Astrocyte of the hippocampus (primary cell): ENCODE measurements around the gene FOXL1.
A peak's percentile ranks its signal among the peaks of the same experiment; 100 is the strongest.

Experiments
- DNase-seq: peaks from one replicate; pipeline ENCODE4 v3.0.0; 2011; ENCODE audit warnings: low read depth, low spot score

Gene FOXL1

DNA sequence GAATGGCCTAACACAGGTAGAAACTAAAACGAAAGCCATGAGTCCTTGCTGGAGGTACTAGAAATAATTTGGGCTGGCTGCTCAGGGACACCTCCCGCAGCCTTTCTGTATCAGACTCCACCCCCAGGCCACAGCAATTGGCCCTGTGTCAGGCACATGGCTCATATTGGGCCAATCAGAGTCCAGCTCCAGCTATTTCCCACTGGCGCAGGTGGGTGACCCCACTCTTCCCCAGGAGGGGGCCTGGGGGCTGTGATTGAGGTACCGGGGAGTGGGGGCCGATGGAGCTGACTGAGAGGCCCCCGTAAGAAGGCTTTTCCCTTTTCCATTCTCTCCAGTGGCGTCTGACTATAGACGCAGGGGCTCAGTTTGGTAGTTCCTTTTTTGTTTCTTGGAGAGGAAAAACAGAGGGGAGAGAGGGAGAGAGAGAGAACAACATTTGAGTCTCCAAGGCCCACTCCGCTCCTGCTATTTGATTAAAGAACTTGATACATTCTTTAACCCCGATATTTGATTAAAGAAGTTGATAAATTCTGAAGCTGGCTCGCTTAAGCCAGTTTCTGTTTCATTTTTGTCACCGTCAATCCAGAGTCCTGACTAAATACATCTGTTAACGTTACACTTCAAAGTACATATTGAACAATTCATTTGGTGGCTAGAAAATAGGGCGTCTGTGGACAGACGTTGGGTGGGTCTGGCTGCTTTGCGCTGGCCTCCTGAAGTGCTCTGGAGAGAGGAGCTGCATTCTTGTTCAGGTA lies 26.3 kb downstream of the FOXL1 start:
- DNase-seq, result no peak

- no peak for DNase-seq
Observed at GRCh38 chr16:86605950-86606349, 27.6 kb downstream of the FOXL1 start.

DNA sequence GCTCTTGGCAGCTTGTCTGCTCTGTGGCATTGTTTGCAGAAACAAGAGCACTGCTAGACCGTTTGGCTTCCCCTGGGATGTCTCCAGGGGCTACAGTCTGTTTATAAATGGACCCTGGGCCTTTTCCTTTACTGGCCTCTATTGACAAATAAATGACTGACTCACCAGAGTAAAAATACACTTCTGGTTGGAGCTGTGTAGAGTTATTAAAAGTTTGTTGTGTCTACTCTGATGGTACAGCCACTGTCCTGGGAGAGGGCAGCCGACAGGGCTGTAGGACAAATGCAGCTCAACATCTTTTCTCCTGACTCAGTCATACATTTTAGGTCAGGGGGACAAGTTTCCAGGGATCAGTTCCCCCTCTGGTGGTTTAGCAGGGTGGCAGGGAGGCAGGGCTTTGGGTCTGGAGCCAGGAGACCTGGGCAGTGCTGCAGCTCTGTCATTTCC lies 30.0 kb downstream of the FOXL1 start:
- DNase-seq, result peak; percentile 57

DNA sequence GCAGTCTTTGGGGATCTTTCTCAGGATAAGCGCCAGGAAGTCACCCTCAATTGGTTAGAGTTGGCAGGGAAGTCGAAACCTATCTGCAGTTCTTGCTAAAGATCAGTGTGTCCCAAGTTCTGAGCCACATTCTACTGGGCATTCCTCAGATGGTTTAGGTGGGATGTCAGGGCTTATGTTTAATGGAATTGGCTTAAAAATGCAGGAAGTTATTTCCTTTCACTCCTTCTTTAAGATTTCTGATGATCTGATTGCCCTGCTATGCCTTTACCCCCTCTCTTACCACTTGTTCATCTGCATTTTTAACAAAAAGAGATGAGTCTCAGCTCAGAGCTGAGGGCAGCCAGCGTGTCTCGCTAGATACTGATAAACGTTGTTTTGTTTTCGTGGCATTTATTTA lies 30.8 kb downstream of the FOXL1 start:
- peak; percentile 93 for DNase-seq

DNA sequence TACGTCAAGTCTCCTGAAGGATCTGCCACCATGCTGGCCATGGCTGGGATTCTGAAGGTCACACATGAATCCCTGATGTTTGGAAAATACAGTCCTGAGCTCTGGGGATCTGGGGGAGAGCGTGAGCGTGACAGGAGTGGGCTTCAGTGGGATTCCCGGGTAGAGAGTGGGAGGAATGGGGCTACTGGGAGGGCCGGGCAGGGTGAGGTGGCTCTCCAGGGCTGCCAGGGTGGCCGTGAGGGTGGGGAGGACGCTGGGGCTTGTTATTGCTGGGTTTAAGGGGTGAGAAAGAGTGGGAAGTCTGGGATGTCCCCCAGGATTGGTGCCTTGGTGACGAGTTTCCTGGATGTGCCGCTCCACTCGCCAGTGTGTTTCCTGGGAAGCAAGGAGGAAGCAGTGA lies 31.3 kb downstream of the FOXL1 start:
- DNase-seq, result no peak

GRCh38 chr16:86610779-86611524 lies 32.6 kb downstream of the FOXL1 start:
- DNase-seq, result no peak

DNA sequence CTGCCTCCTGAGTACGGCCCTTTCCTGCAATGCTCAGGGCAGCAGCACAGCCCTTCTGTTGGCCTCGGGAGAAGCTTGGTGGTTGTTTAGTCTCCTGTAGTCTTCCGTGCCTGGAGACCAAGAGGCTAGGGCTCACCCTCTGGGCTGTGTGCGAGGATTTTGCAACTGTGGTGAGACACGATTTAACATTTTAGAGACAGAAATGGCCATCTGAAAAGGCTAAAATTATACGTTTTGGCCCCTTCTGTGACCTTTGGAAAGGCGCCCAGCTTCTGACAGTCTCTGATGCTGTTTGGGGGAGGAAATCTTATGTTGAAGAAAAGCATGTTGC lies 33.1 kb downstream of the FOXL1 start:
- DNase-seq, result no peak

DNA sequence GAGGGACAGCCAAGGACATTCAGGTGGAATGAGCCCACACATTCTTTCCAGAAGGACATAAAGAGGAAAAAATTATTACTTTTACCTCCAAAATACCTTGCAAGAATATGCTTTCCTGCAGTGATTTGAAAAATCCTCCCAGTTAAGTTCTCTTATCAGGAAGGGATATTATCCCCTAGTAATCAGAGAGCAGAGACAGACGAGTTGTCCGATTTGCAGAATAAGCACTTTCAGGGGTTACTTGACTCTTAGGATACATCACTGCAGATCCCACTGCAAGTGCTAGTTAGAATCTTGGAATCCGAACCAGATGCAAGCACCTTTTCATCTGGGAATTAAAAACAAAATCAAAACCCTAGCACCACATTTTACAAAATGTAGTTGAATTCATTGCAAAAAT lies 33.6 kb downstream of the FOXL1 start:
- no peak for DNase-seq

DNA sequence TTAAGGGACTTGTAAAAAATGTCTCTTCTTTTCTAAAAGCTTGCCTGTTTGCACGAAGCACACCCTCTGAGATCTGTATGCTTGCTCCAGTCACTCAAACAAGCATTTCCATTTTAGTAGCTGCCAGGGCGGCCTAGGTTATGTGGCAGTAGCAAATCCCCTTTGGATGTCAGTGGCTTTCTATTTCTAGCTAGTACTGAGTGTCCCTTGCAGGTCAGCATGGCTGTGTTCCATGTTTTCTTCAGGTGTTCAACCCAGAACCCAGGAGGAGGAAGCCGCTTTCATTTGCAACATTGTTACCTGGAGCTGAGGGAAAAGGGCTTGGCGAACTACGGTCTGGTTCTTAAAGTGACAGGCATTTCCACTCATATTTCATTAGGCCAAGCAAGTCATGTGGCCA lies 36.4 kb downstream of the FOXL1 start:
- no peak for DNase-seq

GRCh38 chr16:86616906-86617305 lies 38.6 kb downstream of the FOXL1 start:
- no peak for DNase-seq

DNA sequence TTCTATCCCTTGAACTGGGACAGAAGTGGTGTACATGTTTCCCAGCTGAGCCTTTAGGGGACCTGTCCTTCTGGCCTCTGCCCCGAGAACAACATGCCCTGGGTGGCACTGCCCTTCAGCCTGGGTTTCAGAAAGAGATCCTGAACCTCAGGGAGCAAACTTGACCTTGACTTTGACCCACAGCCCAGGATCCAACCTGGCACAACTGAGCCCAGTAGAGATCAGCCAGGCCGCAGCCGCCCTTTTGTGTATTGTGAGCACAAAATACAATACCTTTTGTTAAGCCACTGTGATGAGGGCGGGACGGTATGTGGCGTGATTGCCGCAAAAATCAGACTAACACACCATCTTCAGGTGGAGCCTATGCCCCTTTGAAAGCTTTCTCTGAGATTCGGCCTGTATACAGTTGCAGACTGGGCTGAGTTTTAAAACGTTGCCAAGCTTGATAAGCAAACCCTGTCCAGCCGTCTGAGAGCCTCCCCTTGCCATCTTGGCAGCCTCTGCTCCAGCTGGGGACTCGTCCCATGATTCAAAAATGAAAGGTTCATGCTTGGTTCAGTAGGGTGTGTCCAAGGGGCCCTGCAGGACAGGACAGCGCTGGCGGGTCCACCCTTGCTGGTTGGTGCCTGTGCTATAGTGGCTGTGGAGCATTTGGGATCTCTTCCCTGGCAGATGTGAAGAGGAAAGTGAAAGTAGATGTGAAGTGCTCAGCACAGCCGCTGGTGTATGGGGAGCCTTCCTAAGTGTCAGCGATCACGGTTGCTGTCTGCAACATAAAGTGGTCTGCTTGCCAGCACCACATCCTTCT lies 40.3 kb downstream of the FOXL1 start:
- no peak for DNase-seq

GRCh38 chr16:86619239-86619794 lies 41.0 kb downstream of the FOXL1 start:
- DNase-seq, result no peak

GRCh38 chr16:86620184-86620583 lies 41.8 kb downstream of the FOXL1 start:
- no peak for DNase-seq

DNA sequence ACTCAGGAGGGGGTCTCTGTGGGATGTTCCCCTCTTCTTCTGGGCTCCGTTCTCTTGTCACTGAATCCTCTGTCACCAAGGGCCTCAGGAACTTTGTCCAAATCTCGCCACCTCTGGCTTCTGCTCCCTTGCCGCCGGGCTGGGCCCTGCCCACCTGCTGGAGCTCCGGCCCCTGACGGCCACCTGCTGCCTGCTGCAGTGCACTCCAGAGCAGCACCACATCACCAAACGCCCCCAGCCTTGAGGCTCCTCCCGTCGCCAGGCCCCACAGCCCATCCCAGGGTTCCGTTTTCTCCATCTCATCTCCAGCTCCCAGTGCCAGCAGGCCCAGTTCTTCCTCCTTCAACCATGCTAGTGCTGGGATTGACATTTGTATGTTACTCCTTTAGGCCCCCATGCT lies 43.6 kb downstream of the FOXL1 start:
- DNase-seq, result no peak

DNA sequence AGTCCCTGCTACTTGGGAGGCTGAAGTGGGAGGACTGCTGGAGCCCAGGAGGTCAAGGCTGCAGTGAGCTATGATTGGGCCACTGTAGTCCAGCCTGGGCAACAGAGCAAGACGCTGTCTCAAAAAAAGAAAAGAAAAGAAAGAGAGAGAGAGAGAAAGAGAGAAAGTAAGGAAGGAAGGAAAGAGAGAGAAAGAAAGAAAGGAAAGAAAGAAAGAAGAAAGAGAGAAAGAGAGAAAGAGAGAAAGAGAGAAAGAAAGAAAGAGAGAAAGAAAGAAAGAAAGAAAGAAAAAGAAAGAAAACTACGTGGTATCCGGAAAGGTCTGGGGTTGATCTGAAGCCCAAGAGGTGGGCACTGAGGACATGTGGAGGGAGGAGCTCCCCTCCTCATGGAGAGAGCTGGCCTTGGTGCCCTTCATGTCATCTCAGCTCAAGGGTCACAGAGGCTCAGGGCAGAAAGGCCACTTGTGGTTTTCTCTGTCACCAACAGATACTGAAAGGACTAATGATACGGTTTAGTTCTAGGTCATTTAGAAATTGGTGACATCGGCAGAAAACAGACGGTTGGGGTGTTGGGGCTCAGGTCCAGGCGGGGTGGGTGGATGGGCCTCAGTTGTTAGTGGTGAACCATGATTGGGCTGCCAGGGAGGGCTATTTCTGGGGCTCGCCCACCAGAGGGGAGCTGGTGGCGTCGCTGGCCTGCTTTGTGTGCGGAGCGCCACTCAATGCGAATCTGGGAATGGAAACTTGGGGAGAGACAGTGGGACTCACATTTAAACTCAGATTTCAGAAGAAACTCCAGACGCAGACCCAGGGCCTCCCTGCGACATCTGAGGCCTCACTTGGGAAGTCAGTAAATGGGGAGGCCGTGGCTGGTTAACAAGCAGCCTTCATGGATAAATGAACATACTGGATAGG lies 44.6 kb downstream of the FOXL1 start:
- no peak for DNase-seq

GRCh38 chr16:86625029-86625428 lies 46.7 kb downstream of the FOXL1 start:
- no peak for DNase-seq

- peak; percentile 50 for DNase-seq
Observed at GRCh38 chr16:86625821-86626220, 47.5 kb downstream of the FOXL1 start.

- no peak for DNase-seq
Observed at GRCh38 chr16:86626284-86626683, 47.9 kb downstream of the FOXL1 start.

GRCh38 chr16:86626966-86627365 lies 48.6 kb downstream of the FOXL1 start:
- DNase-seq, result no peak

GRCh38 chr16:86628614-86629013 lies 50.3 kb downstream of the FOXL1 start:
- no peak for DNase-seq

GRCh38 chr16:86630471-86630870 lies 52.1 kb downstream of the FOXL1 start:
- DNase-seq, result no peak
